GM12878 (cell line): ENCODE results near the gene HEBP1.

Experiments used
- ATF3 ChIP-seq: IDR thresholded peaks from 2 replicates; pipeline ENCODE4 v1.6.1; 2011; ENCODE audit warnings: low read depth, mild to moderate bottlenecking, low read length, moderate library complexity, borderline replicate concordance; ENCODE audit errors: extremely low read depth
- CTCF ChIP-seq, 3 experiments: IDR thresholded peaks in 2 of 3; conservative IDR thresholded peaks in 1 of 3; 2 replicates each; pipeline ENCODE4 v1.5.1; 2011; ENCODE audit warnings: low read depth in 3 of 3, low read length in 3 of 3, mild to moderate bottlenecking in 3 of 3, control low read depth in 2 of 3, moderate library complexity in 2 of 3, inconsistent platforms in 1 of 3, mixed read lengths in 1 of 3; ENCODE audit not compliant: control insufficient read depth in 2 of 3, insufficient read depth in 1 of 3; ENCODE audit errors: extremely low read depth in 1 of 3
- CUX1 ChIP-seq: IDR thresholded peaks from 2 replicates; pipeline ENCODE4 v1.6.1; 2012; ENCODE audit warnings: improper control_type of control experiment, low read depth, low read length; ENCODE audit not compliant: insufficient replicate concordance
- FOXM1 ChIP-seq: IDR thresholded peaks from 2 replicates; pipeline ENCODE4 v1.6.1; 2012; ENCODE audit warnings: low read depth, mild to moderate bottlenecking, inconsistent platforms, low read length, moderate library complexity
- LARP7 ChIP-seq: fragments of 450-650 bp; IDR thresholded peaks from 2 replicates; pipeline ENCODE4 v1.6.1; 2017; ENCODE audit warnings: mild to moderate bottlenecking
- POLR2A ChIP-seq: IDR thresholded peaks from 2 replicates; pipeline ENCODE4 v1.6.1; 2011; ENCODE audit warnings: low read depth, mild to moderate bottlenecking, low read length
- RCOR1 ChIP-seq: conservative IDR thresholded peaks from 2 replicates; pipeline ENCODE4 v1.6.1; 2012; ENCODE audit warnings: low read depth, low read length, improper control_type of control experiment
- SMC3 ChIP-seq: IDR thresholded peaks from 2 replicates; pipeline ENCODE4 v1.6.1; 2011; ENCODE audit warnings: low read length, improper control_type of control experiment, borderline replicate concordance
- SP1 ChIP-seq: IDR thresholded peaks from one replicate; pipeline ENCODE4 v1.6.1; 2011; ENCODE audit warnings: low read depth, low read length
- USF2 ChIP-seq: IDR thresholded peaks from 2 replicates; pipeline ENCODE4 v1.6.1; 2011; ENCODE audit warnings: low read depth, low read length, improper control_type of control experiment, borderline replicate concordance
- YY1 ChIP-seq: IDR thresholded peaks from 2 replicates; pipeline ENCODE4 v1.6.1; 2011; ENCODE audit warnings: low read depth, mild to moderate bottlenecking, low read length
- ZNF687 ChIP-seq: fragments of 450-650 bp; IDR thresholded peaks from 2 replicates; pipeline ENCODE4 v1.6.1; 2017; ENCODE audit warnings: mild to moderate bottlenecking, moderate library complexity
- ZZZ3 ChIP-seq: IDR thresholded peaks from 2 replicates; pipeline ENCODE4 v1.6.1; 2011; ENCODE audit warnings: low read depth; ENCODE audit not compliant: control insufficient read depth, insufficient read length

- TF ChIP-seq USF2 = no peak
- no peak for TF ChIP-seq CTCF (IDR thresholded peaks at IDR 0.05 in 2 of 3, conservative IDR thresholded peaks at IDR 0.05 in 1 of 3; ENCODE audit: control insufficient read depth in 2 of 3, extremely low read depth in 1 of 3, insufficient read depth in 1 of 3, low read depth in 3 of 3, low read length in 3 of 3)
- no peak for TF ChIP-seq SP1
- no peak for TF ChIP-seq SMC3
- peak; percentile 52; the same call in 1 of the 2 replicates for TF ChIP-seq POLR2A
- no peak for TF ChIP-seq YY1
- TF ChIP-seq CUX1 = no peak
- no peak for TF ChIP-seq ZNF687
- TF ChIP-seq LARP7 = no peak
- no peak for TF ChIP-seq ATF3
- TF ChIP-seq RCOR1 = no peak
- no peak for TF ChIP-seq ZZZ3
- TF ChIP-seq FOXM1 = no peak
Observed at GRCh38 chr12:12999959-13000615, at the start of gene HEBP1.
